HG02571 (cell line): ENCODE data around the gene PCSK1N.
"Not testable (repeated sequence)": the region's sequence is repeated elsewhere in the genome, so short reads cannot be mapped to it uniquely, and the experiment has no call there.

Experiments used
- ATAC-seq: cut with Tn5 transposase; IDR thresholded peaks from one replicate; pipeline ENCODE4 v1.9.1; 2021; ENCODE audit warnings: mild to moderate bottlenecking, moderate library complexity; ENCODE audit not compliant: unreplicated experiment

PCSK1N gene

GRCh38 chrX:48824066-48824465, 11.3 kb downstream of the PCSK1N start:
- no peak for ATAC-seq

DNA sequence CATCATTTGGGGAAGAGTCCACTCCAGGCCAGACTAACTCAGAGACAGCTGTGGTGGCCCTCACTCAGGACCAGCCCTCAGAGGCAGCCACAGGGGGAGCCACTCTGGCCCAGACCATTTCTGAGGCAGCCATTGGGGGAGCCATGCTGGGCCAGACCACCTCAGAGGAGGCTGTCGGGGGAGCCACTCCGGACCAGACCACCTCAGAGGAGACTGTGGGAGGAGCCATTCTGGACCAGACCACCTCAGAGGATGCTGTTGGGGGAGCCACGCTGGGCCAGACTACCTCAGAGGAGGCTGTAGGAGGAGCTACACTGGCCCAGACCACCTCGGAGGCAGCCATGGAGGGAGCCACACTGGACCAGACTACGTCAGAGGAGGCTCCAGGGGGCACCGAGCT, 12.4 kb downstream of the PCSK1N start:
- ATAC-seq = no peak

DNA sequence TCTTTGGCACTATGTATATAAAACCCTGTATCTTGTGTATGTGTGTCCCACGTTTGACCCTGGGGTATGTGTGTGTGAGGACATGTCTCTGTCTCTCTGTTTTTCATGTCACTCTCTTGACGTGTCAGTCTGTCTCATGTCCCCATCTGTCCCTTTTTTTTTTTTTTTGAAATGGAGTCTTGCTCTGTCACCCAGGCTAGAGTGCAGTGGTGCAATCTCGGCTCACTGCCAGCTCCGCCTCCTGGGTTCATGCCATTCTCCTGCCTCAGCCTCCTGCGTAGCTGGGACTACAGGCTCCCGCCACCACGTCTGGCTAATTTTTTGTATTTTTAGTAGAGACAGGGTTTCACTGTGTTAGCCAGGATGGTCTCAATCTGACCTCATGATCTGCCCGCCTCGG, 16.0 kb downstream of the PCSK1N start:
- ATAC-seq = not testable (repeated sequence)

- no peak for ATAC-seq
These were observed 16.5 kb downstream of the PCSK1N start for GRCh38 chrX:48818866-48819265.

- ATAC-seq = no peak
These were observed 17.3 kb downstream of the PCSK1N start for GRCh38 chrX:48818098-48818497.

- no peak for ATAC-seq
These were observed 19.2 kb downstream of the PCSK1N start for GRCh38 chrX:48816014-48816810.

GRCh38 chrX:48815266-48815665, 20.1 kb downstream of the PCSK1N start:
- no peak for ATAC-seq

DNA sequence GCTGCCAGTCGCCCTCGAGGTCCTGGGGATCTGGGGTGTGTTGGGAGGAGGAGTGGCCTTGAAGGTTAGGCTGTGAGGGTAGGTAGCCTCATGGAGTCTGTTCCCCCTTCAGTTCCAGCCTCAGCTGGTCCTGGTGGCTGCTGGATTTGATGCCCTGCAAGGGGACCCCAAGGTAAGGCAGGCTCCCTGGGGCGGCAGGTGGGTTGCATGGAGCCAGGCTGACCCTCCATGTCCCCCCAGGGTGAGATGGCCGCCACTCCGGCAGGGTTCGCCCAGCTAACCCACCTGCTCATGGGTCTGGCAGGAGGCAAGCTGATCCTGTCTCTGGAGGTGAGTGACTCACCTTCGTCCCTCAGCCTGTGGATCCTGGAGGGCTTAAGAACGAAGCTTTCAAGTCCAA, 20.7 kb downstream of the PCSK1N start:
- no peak for ATAC-seq

DNA sequence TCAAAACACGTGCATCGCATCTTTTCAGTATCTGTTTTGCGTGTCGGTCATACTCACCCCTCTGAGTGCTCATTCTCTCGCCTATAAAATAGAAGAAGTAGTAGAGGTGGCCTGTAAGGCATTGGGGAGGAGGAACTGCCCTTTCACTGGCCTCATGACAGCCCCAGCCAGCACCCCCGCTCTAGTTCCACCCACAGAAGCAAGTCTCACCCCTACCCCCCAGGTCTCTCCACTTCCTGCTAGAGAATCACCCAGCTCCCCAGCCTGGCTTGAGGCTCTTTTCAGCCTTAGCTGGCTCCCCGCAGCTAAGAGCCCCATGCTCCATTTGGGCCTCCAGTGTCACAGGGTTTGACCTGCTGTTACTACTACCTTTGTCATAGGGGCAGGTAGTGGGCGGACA, 21.8 kb downstream of the PCSK1N start:
- no peak for ATAC-seq

DNA sequence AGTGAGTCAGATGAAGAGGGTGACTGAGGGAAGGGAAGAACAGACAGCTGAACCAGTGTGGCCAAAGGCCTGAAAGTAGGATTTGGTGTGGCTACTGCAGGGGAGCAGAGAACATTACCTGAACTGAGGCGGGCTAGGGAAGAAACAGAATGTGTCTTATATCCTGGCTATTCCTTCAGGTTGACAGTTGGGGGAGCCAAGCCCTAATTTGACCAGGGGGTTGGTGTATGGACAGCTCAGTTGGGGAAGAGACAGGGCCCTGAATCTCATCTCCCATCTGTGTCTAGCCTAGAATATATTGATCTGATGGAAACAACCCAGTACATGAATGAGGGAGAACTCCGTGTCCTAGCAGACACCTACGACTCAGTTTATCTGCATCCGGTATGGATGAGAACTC, 29.3 kb downstream of the PCSK1N start:
- ATAC-seq = no peak

GRCh38 chrX:48802905-48803200, 32.6 kb downstream of the PCSK1N start:
- no peak for ATAC-seq

- peak; percentile 39 for ATAC-seq
These were observed 33.1 kb downstream of the PCSK1N start for GRCh38 chrX:48802089-48802904.

- peak; percentile 83 for ATAC-seq
These were observed 33.9 kb downstream of the PCSK1N start, which contains the start of gene HDAC6 for GRCh38 chrX:48801280-48802088. Gene HDAC6 (plus strand): TSS chrX:48802067. CDS start chrX:48802693, 626 bp downstream.

- no peak for ATAC-seq
These were observed 34.7 kb downstream of the PCSK1N start for GRCh38 chrX:48800574-48801279.

DNA sequence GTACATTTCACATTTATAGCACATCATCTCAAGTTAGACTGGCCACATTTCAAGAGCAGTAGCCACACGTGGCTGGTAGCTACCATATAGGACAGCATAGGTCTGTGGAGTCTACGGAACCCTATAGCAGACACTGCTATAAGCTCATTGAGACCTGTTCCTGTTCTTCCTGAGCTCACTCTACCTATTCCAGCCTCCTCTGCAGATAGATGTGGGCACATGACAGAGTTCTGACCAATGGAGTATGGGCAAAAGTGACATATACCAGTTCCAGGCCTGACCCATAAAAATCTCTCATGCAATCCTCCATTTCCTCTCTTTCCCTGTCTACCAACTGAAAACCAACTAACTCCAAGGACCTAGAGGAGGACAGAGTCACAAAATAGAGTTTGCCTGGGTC, 37.1 kb downstream of the PCSK1N start:
- ATAC-seq = no peak

- no peak for ATAC-seq
These were observed 40.4 kb downstream of the PCSK1N start for GRCh38 chrX:48794911-48795515.

DNA sequence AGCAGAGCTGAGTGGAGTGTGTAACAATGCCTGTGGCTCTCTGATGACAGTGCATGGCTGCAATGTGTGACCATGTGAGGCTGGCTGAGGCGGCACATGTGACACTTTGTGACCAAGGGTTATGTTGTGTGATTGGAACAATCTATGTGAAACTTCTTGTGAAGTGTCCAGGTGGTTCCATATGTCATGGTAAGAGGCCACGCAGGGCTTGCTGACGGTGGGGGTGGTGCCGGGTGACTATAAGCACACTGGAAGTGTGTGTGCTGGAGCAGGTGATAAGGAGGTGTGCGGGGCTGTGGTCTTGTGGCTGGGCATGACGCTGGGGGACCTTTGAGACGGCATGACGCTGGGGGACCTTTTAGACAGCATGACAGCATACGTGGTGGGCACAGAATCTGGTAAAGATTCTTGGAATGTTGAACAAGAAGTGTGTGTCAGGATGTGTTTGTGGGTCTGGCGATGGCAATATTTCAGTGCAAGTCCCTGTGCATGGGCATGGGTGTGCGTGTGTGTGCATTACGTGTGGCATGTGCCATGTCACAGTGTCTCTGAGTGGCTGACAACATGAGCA, 41.0 kb downstream of the PCSK1N start:
- ATAC-seq = no peak

DNA sequence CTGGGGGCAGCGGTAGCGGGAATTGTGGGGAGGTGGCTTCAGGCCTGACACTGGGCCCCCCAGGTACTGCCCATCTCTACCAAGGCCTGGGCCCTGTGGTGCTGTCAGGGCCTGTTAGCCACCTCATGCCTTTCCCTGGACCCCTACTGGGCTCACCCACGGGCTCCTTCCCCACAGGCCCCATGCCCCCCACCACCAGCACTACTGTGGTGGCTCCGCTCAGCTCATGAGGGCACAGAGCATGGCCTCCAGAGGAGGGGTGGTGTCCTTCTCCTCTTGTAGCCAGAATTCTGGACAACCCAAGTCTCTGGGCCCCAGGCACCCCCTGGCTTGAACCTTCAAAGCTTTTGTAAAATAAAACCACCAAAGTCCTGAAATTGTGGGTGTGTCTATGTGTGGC, 41.5 kb downstream of the PCSK1N start:
- ATAC-seq = no peak

GRCh38 chrX:48792219-48792618, 43.2 kb downstream of the PCSK1N start:
- ATAC-seq = no peak
